ENCODE data around the gene CHST8. TPM values are rescaled to one million over a fixed set of nuclear protein-coding genes. Genes with fewer than 3 reads are reported as not detected.

CHST8 gene
- total RNA-seq, 1 experiment from 2014 or later, result 33.5 TPM

DNA sequence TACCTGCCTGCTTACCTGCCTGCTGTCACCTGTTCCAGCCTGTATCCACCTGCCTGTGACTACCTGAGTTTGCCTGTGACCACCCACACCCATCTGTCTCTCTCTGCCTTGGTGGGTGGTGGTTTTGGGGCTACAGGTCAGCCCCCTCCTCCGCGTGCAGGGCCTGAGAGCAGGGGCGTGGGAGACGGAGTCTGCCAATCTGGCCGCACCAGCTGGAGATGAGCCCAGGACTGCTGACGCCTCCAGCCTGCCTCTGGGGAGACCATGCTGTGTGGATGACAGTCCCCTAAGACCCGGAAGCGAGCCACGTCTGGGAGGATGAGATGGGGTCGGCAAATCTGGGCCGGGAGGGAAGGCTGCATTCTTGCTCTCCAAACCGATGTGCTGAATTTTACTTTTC is 159.0 kb downstream of the CHST8 start (continued):
- TF ChIP-seq SMAD4 (CRISPR knock-in tag; IDR thresholded peaks at IDR 0.05) (no peak), MXD4 (CRISPR knock-in tag; IDR thresholded peaks at IDR 0.05; ENCODE audit: borderline replicate concordance) (no peak)

DNA sequence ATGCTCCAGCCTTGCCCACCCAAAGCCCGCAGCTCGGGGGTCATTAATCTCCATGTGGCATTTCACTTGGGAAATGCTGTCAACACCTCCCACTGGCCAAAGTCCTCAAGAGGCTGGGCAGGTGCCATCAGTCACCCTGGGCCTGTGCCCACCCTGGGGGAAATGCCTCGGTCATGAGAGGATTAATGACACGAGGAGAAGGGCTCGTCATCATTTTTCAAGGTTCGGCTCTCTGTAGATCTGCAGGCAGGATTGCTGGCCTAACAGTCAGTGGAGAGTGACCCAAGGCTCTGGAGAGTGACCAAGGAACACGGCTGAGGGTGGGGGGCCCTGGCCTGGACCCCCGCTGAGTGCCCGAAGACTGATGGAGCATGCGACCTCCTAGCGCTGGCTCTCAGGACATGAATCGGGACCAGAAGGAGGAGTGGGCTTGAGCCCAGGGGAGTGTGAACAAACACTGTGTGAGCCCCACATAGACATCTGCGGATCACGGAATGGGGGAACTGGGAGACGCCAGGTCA is 159.7 kb downstream of the CHST8 start:
- H3K27me3 Mint-ChIP-seq (ENCODE audit: low read depth), result peaks cover 12% of the 10 kb centered on the region
- no peaks in the 10 kb centered on the region for H3K36me3 Mint-ChIP-seq
- no peaks in the 10 kb centered on the region for H3K9me3 Mint-ChIP-seq
- peaks cover 16% of the 10 kb centered on the region for H3K4me1 Mint-ChIP-seq
- TF ChIP-seq ESRRA (CRISPR knock-in tag; IDR thresholded peaks at IDR 0.05; ENCODE audit: borderline replicate concordance) (no peak), GABPB1 (CRISPR knock-in tag; IDR thresholded peaks at IDR 0.05) (no peak), JAZF1 (CRISPR knock-in tag; IDR thresholded peaks at IDR 0.05) (no peak), JUN (CRISPR knock-in tag; IDR thresholded peaks at IDR 0.05) (no peak), NR1H2 (CRISPR knock-in tag; IDR thresholded peaks at IDR 0.05) (no peak), MXD4 (CRISPR knock-in tag; IDR thresholded peaks at IDR 0.05; ENCODE audit: borderline replicate concordance) (no peak), NR3C1 (CRISPR knock-in tag; conservative IDR thresholded peaks at IDR 0.05; ENCODE audit: low read depth) (no peak), TP53 (CRISPR knock-in tag; IDR thresholded peaks at IDR 0.05) (no peak), NFE2L1 (CRISPR knock-in tag; IDR thresholded peaks at IDR 0.05) (no peak), MYBL2 (CRISPR knock-in tag; IDR thresholded peaks at IDR 0.05) (no peak)
- TF ChIP-seq, protein P1, sequence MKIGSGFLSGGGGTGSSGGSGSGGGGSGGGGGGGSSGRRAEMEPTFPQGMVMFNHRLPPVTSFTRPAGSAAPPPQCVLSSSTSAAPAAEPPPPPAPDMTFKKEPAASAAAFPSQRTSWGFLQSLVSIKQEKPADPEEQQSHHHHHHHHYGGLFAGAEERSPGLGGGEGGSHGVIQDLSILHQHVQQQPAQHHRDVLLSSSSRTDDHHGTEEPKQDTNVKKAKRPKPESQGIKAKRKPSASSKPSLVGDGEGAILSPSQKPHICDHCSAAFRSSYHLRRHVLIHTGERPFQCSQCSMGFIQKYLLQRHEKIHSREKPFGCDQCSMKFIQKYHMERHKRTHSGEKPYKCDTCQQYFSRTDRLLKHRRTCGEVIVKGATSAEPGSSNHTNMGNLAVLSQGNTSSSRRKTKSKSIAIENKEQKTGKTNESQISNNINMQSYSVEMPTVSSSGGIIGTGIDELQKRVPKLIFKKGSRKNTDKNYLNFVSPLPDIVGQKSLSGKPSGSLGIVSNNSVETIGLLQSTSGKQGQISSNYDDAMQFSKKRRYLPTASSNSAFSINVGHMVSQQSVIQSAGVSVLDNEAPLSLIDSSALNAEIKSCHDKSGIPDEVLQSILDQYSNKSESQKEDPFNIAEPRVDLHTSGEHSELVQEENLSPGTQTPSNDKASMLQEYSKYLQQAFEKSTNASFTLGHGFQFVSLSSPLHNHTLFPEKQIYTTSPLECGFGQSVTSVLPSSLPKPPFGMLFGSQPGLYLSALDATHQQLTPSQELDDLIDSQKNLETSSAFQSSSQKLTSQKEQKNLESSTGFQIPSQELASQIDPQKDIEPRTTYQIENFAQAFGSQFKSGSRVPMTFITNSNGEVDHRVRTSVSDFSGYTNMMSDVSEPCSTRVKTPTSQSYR (CRISPR knock-in tag; IDR thresholded peaks at IDR 0.05), result no peak
- TF ChIP-seq, protein P2, sequence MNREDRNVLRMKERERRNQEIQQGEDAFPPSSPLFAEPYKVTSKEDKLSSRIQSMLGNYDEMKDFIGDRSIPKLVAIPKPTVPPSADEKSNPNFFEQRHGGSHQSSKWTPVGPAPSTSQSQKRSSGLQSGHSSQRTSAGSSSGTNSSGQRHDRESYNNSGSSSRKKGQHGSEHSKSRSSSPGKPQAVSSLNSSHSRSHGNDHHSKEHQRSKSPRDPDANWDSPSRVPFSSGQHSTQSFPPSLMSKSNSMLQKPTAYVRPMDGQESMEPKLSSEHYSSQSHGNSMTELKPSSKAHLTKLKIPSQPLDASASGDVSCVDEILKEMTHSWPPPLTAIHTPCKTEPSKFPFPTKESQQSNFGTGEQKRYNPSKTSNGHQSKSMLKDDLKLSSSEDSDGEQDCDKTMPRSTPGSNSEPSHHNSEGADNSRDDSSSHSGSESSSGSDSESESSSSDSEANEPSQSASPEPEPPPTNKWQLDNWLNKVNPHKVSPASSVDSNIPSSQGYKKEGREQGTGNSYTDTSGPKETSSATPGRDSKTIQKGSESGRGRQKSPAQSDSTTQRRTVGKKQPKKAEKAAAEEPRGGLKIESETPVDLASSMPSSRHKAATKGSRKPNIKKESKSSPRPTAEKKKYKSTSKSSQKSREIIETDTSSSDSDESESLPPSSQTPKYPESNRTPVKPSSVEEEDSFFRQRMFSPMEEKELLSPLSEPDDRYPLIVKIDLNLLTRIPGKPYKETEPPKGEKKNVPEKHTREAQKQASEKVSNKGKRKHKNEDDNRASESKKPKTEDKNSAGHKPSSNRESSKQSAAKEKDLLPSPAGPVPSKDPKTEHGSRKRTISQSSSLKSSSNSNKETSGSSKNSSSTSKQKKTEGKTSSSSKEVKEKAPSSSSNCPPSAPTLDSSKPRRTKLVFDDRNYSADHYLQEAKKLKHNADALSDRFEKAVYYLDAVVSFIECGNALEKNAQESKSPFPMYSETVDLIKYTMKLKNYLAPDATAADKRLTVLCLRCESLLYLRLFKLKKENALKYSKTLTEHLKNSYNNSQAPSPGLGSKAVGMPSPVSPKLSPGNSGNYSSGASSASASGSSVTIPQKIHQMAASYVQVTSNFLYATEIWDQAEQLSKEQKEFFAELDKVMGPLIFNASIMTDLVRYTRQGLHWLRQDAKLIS (CRISPR knock-in tag; IDR thresholded peaks at IDR 0.05; ENCODE audit: borderline replicate concordance), result no peak
- TF ChIP-seq, protein P3, sequence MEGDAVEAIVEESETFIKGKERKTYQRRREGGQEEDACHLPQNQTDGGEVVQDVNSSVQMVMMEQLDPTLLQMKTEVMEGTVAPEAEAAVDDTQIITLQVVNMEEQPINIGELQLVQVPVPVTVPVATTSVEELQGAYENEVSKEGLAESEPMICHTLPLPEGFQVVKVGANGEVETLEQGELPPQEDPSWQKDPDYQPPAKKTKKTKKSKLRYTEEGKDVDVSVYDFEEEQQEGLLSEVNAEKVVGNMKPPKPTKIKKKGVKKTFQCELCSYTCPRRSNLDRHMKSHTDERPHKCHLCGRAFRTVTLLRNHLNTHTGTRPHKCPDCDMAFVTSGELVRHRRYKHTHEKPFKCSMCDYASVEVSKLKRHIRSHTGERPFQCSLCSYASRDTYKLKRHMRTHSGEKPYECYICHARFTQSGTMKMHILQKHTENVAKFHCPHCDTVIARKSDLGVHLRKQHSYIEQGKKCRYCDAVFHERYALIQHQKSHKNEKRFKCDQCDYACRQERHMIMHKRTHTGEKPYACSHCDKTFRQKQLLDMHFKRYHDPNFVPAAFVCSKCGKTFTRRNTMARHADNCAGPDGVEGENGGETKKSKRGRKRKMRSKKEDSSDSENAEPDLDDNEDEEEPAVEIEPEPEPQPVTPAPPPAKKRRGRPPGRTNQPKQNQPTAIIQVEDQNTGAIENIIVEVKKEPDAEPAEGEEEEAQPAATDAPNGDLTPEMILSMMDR (IDR thresholded peaks at IDR 0.05), result no peak
- TF ChIP-seq, protein P4, sequence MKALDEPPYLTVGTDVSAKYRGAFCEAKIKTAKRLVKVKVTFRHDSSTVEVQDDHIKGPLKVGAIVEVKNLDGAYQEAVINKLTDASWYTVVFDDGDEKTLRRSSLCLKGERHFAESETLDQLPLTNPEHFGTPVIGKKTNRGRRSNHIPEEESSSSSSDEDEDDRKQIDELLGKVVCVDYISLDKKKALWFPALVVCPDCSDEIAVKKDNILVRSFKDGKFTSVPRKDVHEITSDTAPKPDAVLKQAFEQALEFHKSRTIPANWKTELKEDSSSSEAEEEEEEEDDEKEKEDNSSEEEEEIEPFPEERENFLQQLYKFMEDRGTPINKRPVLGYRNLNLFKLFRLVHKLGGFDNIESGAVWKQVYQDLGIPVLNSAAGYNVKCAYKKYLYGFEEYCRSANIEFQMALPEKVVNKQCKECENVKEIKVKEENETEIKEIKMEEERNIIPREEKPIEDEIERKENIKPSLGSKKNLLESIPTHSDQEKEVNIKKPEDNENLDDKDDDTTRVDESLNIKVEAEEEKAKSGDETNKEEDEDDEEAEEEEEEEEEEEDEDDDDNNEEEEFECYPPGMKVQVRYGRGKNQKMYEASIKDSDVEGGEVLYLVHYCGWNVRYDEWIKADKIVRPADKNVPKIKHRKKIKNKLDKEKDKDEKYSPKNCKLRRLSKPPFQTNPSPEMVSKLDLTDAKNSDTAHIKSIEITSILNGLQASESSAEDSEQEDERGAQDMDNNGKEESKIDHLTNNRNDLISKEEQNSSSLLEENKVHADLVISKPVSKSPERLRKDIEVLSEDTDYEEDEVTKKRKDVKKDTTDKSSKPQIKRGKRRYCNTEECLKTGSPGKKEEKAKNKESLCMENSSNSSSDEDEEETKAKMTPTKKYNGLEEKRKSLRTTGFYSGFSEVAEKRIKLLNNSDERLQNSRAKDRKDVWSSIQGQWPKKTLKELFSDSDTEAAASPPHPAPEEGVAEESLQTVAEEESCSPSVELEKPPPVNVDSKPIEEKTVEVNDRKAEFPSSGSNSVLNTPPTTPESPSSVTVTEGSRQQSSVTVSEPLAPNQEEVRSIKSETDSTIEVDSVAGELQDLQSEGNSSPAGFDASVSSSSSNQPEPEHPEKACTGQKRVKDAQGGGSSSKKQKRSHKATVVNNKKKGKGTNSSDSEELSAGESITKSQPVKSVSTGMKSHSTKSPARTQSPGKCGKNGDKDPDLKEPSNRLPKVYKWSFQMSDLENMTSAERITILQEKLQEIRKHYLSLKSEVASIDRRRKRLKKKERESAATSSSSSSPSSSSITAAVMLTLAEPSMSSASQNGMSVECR (CRISPR knock-in tag; IDR thresholded peaks at IDR 0.05; ENCODE audit: borderline replicate concordance), result no peak
- TF ChIP-seq, protein P5, sequence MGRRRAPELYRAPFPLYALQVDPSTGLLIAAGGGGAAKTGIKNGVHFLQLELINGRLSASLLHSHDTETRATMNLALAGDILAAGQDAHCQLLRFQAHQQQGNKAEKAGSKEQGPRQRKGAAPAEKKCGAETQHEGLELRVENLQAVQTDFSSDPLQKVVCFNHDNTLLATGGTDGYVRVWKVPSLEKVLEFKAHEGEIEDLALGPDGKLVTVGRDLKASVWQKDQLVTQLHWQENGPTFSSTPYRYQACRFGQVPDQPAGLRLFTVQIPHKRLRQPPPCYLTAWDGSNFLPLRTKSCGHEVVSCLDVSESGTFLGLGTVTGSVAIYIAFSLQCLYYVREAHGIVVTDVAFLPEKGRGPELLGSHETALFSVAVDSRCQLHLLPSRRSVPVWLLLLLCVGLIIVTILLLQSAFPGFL (CRISPR knock-in tag; IDR thresholded peaks at IDR 0.05; ENCODE audit: borderline replicate concordance), result no peak
- POLR2A ChIA-PET, result no interaction called here
- ATAC-seq (no peak), DNase-seq (ENCODE audit: low spot score) (no peak)
- no peak overlapping the region for H3K4me3 Mint-ChIP-seq
- CTCF ChIA-PET, result interaction anchor here (0.9 kb wide), 1 partner anchor 14 kb away, joined by 3 read pairs; no protein-coding TSS in a partner anchor
- no peak overlapping the region for H3K27ac Mint-ChIP-seq

Data from WTC11 (cell line).